IPS-NIHi7 (cell line): ENCODE measurements around the gene GPR107.

Experiments
- DNase-seq: peaks from one replicate; pipeline ENCODE4 v3.0.0; 2012; ENCODE audit warnings: mixed read lengths; ENCODE audit errors: extremely low spot score

Gene GPR107

DNA sequence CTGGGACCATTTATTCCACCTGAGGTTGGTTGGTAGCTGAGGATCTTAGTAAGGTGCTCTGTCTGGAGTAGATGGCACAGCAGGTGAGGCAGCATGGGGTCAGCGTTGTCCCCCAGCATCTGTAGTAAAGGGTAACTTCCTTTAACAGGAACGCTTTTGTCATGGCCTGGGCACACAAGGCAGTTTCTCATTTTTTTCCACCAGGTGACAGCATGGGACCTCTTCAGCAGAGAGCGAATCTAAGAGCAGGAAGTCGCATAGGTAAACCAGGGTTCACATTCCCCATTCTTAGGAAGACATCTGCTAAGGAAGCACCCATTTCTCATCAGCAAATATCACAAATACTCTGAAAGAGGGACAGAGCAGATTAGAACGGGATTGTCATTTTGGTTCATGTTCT, 56.5 kb downstream of the GPR107 start:
- no peak for DNase-seq

DNA sequence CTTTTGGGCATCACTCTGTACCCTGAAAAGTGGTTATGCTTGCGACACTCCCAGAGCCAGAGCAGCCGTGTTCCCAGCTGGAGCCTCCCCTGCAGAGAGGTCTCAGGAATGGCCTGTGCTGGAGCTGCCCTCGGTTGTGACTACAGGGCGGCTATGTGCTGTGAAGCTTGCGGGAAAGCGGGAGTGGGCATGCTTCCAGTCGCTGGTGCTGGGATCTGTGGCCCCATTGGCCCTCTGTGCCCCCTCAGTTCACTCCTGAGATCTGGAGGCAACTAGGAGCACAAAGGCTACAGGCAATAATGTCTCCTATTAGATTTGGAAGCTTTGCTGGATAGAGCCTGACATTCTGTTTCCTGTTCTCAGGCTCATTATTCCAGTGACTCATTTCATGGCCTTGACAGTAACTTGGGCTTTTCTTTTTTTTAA, 56.9 kb downstream of the GPR107 start:
- DNase-seq = no peak

DNA sequence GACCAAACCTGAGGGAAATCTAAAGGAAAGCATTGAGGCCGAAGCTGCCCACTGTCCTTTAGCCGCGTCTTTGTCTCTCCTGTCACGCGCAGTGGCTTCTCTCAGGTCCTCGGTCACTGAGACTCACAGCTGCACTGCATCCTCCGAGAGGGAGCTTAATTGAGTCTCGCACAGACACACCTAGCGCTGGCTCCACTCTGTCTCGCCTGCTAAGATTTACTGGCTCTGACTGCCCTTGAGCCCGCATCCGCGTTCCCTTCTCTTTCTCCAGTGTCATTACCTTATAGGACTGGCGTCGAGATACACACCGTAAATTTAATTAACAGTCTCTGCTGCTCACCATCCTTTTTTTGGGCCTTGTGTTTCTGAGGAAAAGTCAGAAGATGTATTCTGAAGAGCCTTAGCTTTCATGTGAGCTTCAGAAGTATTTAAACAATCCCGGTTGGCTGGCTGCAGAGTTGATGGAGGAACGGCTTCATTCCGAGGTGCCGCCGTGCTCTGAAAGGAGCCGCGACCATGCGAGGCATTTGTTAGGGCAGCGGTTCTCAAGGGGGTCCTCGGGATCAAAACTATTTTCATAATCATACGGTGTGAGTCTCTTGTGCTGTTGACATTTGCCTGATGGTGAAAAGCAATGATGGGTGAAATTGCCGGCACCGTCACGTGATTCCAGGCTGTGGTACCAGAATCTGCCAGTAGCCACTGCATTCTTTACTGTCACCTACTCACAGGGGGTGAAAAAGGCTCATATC, 58.3 kb downstream of the GPR107 start:
- DNase-seq = no peak

DNA sequence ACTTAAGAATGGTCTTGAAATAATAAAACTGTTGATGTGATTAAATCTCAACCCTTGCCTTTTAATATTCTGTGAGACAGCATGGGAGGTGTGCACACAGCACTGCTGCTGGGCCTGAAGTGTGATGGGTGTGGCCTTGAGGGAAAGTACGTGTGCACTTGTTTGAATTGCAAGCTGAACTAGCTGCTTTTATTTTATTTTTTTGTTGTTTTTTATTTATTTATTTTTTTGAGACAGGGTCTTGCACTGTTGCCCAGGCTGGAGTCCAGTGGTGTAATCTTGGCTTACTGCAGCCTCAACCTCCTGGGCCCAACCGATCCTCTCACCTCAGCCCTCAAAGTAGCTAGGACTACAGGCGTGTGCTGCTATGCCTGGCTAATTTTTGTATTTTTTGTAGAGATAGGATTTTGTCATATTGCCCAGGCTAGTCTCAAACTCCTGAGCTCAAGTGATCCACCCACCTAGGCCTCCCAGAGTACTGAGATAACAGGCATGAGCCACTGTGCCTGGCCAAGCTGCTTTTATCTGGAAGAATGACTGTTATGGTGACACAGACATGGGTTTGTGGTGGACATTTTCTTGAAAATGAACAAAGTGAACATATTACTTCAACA, 58.9 kb downstream of the GPR107 start:
- DNase-seq = no peak

- DNase-seq = no peak
Measured at GRCh38 chr9:130114741-130115140, 61.0 kb downstream of the GPR107 start.

DNA sequence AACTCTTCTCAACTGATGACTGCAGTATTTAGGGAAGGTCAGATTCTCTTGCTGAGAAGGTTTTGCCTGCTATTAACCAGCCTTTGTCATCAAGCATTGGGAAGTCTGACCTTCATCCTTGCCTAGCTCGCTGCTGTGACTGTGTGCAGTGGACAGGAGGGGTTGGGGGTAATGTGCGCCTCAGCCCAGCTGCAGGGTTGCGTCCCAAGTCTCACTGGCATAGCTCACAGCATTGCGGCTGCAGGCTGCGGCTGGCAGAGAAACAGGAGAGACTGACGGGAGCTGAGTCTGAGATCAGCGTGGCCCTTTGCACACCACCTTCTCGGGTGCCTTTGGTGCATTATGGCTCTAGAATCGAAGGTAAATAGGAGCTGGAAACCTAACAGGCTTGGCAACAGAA, 62.6 kb downstream of the GPR107 start:
- DNase-seq = no peak

GRCh38 chr9:130117376-130117775, 63.7 kb downstream of the GPR107 start:
- DNase-seq = no peak

GRCh38 chr9:130117816-130118632, 64.3 kb downstream of the GPR107 start:
- DNase-seq = no peak

GRCh38 chr9:130118841-130119518, 65.3 kb downstream of the GPR107 start:
- peak; percentile 71 for DNase-seq

- no peak for DNase-seq
Measured at GRCh38 chr9:130119519-130120298, 66.0 kb downstream of the GPR107 start.

DNA sequence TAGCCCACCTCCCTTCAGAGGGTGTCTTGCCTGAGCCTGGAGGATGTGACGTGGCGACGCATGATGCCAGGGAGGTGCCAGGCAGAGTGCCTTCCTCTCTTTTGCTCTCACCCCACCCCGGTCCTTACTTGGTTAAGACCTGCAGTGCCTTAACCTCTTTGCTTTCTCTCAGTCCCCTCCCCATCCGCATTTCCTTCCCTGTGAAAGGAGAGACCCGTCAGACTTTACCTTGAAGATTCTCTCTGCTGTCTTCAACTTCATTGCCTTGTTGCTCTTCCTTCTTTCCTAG, 66.5 kb downstream of the GPR107 start:
- DNase-seq = no peak

GRCh38 chr9:130120832-130121231, 67.1 kb downstream of the GPR107 start:
- DNase-seq = no peak

DNA sequence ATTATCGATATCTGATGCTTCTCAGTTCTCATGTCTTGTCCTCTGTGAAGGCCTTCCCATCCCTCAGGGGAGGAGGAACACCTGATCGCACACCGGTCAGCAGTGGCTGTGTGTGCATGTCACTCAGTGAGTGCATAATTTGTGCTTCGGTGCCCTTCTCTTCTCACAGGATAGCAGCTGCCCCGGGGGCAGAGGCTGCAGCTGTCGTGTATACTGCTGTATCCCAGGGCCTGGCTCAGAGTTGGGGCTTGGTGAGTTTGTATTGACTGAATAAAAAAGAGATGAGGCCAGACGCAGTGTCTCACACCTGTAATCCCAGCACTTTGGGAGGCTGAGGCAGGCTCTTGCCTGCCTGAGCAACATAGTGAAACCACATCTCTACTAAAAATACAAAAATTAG, 68.8 kb downstream of the GPR107 start:
- DNase-seq = no peak

- DNase-seq = no peak
Measured at GRCh38 chr9:130124085-130124860, 70.6 kb downstream of the GPR107 start.

DNA sequence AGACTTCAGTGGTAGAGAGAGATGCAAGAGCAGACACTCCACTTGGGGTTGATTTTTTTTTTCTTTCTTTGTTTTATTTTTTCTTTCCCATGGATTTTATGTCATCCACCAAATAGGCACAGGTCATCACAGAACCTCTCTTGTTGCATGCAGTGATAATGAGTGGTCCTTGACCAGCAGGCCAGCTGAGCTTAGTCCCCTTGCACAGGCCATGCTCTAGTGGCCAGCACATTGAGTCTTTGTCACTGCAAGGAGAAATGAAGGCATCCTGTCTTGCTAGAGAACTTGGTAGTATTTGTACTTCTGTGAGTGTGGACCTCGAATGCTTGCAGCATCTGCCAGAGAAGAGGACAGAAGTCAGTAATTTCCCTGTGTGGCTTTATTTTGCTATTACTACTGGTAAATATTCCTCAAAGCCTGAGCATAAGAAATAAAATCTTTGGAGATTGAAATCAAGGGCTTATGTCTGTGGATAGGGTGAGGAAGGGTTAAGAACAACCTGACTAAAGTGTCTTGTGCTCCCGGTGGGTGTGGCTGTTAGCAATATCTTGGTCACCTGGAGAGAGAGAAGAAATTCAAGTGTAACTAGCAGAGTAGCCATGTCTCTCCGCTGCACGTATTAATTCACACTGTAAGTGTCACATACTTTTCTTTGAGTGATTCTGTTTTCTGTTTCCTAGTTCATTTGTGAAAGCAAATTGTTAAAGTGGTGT, 73.2 kb downstream of the GPR107 start:
- no peak for DNase-seq

DNA sequence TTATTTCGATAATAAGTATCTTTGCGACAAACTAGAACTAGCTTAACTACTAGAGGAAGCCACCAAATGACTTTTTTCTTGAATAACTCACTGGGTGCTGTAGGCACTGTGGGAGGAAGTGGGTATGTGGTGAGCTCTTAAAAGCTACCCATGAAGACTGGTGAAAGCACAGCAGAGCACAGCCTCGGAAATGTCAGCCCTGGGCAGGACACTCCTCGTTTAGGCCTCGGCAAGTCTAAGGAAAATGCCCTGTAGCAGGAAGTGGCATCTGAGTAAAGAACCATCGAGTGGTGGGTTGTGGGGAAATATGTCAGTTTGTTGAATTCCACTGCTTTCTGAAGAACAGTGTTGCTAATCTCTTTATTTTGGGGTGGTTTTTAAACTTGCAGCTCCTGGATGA, 74.5 kb downstream of the GPR107 start:
- DNase-seq = no peak

DNA sequence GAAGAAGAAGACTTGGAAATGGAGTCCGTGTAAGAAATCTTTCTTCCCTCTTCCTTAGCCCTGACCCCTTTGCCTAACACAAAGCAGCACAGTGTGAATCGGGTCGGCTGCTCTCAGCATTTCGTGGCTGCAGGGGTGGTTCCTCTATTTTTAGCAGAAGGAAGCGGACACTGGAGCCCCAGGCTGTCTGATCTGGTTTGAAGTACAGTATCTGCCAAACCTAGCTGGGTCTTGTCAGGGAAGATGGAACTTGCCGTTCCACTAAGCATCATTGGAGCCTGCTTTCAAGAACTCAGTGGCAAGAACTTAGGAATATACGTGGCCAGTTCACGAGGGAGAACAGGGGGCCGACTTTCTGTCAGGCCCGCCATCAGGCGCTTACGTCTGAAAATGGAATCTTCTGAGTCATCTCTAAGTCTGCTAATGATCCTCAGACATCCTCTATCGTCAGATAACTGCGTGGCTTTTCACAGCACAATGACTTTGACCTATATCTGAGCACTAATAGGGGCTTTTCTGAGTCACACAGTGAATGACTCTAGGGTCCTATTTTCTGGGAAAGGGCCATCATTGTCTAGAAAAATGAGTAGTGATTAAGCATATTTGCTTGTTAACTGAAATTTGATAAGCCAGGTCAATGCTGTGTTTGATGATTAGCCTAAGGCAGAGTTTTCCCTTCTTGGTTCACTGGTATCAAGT, 75.2 kb downstream of the GPR107 start:
- DNase-seq = no peak

DNA sequence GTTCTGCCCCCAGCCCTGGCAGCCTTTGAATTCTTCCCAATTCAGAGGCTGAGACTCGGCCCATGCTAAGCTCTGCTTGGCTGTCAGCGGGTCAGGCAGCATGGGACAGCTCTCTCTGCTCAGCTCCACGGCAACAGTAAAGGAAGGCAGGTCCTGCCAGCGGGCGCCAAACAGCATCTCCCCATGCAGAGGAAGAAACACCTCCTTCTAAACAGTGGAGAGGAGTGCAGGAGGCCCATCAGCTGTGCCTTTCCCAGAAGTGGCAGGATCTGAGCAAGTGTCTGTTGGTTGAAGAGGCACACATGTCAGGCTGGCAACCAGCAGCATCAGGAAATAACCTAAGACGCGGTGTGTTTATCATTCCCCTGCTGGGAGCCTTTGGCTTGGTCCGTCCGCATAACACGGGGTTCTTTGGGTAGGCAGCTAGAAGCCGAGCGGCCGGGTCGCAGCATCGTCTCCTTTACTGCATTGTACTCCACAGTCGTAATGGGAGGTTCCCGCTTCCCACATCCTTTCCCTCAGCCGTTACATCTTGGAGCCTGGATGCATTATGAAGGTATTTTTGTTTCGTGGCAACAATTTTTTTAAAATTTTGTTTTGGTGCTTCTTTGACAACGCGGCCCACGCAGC, 75.8 kb downstream of the GPR107 start:
- no peak for DNase-seq

DNA sequence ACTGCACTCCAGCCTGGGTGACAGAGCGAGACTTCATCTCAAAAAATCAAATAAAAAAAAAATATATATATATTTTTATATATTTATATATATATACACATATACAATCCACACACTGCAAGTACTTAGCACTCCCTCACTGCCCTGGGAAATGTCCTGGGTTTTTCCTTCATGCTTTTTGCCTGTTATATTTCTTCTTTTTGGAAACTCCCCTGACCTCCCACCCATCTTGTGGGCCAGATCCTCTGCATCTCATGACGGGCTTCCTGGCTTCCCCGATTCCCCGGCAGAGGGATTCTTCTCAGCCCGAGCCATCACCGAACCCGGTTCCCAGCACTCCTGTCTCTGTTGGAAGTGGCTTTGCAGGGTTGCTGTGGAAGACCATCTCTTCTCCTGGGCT, 79.0 kb downstream of the GPR107 start:
- DNase-seq = no peak
